T47D (cell line): ENCODE data around the gene BHLHE41.

Source experiments
- DNase-seq, 2 experiments: peaks; one replicate each; pipeline versions ENCODE4 v3.0.0 to v3.0.0-alpha.2; 2011 to 2012; ENCODE audit warnings: low read depth in 1 of 2, low spot score in 1 of 2
- JUND ChIP-seq: IDR thresholded peaks from 2 replicates; pipeline ENCODE4 v1.6.1; 2012; ENCODE audit warnings: low read depth
- in situ Hi-C: cut with HindIII; loops from 2 replicates; pipeline ENCODE4 v1.10.0; 2016; ENCODE audit warnings: low sequenced_read_pairs, low pct_unique_long_range_greater_than_20kb

Gene BHLHE41

DNA sequence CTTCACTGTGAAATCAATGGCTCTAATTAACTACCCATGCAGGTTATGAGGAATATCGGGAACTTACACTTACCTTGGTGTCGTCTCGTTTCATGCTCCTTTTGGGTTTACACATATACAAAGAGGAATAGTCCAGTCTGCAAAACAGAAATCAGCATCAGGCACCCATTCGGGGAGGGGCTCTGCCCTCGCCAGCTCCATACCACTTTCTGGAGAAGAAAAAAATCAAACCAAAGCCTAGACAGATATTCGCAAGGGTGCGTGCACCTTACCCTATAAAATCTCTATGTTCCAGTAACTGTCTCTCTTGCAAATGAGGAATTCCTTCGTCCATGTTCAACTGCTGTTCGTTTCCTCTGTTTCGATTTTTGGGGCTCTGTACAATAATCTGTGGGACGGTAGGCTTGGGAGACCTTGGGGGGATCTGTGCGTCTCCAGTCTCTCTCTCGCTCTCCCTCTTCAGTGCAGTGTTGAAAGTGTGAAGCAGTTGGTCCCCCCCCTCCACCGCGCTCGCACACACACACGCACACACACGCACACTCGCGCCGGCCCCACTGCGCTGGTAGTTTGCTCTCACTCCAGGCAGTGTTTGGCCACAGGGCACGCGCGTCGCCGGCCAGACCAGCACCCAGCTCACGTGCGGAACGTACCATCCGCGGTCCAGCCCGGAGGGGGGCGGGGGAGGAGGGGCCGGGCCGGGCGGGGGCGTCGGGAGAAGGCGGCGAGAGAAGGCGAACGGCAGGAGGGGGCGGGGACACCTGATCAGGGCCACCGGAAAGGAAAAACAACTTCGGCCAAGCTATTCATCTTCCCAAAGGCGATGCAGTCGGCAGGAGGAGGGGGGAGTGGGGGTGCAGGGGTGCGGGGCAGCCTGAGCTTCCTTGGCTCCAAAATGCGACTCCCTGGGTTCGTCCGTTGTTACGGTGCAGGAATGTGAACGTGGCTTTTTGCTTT is at the start of gene BHLHE41:
Gene BHLHE41, minus strand, starts transcription at position 592 of the 954 bp plus-strand sequence. Its CDS starts 258 bp downstream, at position 334.
- in situ Hi-C loops, result no loop called here
- peak; percentile 21 to 41 for DNase-seq
- no peak for TF ChIP-seq JUND

DNA sequence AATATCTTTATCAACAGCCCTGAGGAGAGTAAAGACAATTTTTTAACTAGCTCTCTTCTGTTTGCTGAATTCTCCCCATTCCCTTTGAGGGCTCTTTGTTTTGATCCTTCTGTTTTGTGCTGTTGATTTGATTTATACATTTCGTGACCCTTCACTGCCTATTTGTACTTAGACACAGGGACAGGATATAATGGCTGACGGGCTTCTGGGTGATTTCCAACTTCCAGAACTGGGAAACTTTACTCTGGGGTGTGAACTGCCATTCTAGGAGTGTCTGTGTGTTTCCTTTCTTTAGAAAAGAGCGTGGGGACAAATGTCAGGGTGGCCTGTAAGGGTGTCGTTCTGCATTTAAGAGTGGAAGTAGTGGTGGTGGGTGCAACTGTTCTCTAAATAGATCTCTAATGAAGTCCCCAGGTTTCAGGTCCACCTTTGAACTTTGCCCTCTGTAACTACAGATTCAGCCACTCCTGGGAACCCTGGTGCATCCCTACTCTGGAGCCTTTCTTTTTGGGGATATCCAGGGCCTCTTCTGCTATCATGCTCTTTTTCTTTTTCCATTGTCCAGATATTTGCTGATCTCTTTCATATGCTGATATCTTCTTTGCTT is 48.2 kb upstream of the BHLHE41 start:
- DNase-seq, result no peak
- in situ Hi-C loops, result no loop called here
- no peak for TF ChIP-seq JUND

DNA sequence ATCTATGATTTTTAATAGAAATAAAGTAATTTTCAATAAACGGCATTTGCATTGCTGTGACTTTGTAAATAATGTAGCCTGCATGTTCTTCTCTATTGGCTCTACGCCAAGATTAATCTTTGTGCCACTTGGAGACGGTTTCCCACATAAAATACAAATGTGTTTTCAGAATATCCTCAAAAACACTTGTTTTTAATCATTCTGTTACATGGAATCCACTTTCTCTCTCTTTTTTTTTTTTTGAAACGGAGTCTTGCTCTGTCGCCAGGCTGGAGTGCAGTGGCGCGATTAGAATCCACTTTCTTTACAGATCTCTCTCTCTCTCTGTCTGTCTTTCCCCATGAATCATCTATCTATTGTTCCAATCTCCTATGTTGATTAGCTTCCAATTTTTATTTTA is 47.7 kb upstream of the BHLHE41 start:
- DNase-seq, result no peak
- no peak for TF ChIP-seq JUND
- in situ Hi-C loops, result no loop called here

DNA sequence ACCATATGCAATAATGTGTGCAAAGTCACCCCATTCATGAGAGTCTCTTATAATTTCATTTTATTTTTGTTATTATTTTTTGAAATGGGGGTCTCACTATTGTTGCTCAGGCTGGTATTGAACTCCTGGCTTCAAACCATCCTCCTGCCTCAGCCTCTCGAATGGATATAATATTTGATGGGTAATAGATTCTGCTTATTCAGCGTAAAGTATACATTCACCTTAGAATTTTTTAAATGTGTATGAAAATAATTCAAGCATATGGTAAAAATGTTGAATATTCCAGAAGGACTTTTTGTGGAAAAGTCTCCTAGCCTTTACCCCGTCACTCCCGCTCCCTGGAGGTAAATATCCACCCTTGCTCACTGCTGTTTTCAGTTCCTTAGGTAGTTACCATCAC is 47.2 kb upstream of the BHLHE41 start:
- in situ Hi-C loops, result no loop called here
- no peak for TF ChIP-seq JUND
- no peak for DNase-seq

DNA sequence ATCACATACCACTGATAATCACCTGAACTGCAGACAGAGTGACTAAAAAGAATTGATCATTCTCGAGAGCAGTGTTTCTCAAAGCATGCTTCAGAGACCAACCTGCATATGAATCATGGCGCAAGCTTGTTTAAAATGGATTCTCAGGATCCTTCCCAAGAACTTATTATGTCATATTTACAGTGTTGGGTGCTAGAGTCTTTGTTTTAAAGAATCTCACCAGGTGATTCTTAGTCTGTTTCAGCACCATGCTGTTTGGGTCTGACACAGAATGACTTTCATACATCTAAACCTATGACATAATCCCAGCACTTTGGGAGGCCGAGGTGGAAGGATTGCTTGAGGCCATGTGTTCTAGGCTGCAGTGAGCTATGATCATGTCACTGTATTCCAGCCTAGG is 39.3 kb upstream of the BHLHE41 start:
- in situ Hi-C loops, result no loop called here
- TF ChIP-seq JUND, result no peak
- no peak for DNase-seq

DNA sequence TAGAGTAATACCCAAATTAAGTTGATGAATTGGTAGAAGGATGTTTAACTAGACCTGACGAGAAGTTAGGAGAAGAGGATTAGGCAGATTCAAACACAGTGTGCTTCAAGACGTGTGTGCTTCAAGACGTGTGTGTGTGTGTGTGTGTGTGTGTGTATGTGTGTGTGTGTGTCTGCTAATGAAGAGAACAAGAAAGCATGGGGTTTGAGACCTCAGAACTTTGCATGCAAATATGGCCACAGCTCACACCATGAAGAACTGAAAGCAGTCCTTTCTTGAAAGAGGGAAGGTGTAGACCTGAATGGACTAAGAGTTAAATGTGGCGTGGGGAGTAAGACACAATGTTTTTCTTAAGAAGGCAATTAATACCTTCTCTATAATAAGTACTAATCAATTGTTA is 38.1 kb upstream of the BHLHE41 start:
- TF ChIP-seq JUND, result no peak
- in situ Hi-C loops, result no loop called here
- no peak for DNase-seq

DNA sequence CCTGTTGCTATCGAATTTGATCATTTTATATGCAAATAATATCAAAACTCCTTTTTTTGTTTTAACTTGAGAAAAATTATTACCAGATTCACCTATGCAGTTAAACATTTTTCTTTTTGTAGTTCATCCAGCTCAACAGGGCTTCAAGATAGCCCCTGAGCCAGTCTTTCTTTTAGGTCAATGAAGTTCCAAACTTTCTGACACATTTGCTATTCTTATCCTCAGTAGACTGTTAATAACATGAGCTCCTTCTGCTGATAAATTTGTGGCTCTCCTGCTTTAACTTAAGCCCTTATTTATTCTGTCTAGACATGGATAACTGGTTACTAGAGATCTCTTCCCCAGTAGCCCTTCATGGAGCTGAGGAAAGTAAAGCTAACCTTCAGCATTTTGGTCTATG is 37.3 kb upstream of the BHLHE41 start:
- no peak for DNase-seq
- TF ChIP-seq JUND, result no peak
- in situ Hi-C loops, result no loop called here

DNA sequence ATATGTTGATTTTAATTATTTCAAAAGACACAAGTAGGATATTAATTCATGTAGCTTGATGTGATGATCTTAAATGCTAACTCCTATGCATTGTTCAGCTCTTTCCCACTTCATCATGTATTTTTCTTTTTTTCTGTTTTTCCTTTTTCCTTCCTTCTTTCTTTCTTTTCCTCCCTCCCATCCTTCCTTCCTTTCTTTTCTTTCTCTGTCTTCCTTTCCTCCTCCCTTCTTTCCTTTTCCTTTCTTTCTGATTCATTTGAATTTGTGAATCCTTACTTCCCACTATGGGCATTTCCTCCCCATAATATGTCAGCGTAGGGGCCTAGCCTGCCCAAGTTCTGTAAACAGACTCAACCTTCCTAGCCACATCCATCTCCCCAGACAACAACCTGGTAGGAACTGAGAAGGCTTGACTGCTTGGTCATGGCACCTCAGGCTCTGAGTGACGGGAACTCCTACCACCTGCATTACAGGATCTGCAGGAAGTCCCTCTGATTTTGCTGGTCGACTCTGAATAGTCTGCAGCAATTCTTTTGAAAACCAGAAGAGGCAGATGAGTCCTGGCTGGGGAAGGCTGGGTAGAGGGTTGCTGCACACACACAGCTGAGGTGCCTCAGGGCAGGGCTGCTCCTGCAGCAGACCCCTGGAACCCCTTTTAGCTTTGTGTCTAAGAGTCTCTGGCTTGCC is 33.4 kb upstream of the BHLHE41 start:
- in situ Hi-C loops, result no loop called here
- TF ChIP-seq JUND, result no peak
- peak in 1 of 2 experiments; percentile 66 for DNase-seq

DNA sequence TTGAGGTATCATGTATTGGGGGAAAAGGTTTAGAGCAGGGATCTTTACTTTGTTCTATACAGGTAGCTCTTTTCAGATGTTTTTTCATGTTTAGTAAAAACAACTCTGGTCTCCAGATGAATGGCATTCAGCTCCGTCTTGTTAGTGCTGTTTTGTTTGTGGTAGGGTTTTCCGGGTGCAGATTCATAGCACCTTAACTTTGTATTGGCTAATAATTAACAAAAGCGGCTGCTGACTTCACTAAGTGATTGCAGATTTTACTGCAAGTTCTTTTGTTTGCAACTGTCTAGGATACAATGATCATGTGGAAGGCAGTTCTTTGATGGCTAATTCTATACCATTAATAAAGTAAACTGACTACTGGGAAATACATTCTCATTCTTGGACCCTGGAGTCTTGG is 32.2 kb upstream of the BHLHE41 start:
- DNase-seq, result no peak
- in situ Hi-C loops, result no loop called here
- TF ChIP-seq JUND, result no peak

DNA sequence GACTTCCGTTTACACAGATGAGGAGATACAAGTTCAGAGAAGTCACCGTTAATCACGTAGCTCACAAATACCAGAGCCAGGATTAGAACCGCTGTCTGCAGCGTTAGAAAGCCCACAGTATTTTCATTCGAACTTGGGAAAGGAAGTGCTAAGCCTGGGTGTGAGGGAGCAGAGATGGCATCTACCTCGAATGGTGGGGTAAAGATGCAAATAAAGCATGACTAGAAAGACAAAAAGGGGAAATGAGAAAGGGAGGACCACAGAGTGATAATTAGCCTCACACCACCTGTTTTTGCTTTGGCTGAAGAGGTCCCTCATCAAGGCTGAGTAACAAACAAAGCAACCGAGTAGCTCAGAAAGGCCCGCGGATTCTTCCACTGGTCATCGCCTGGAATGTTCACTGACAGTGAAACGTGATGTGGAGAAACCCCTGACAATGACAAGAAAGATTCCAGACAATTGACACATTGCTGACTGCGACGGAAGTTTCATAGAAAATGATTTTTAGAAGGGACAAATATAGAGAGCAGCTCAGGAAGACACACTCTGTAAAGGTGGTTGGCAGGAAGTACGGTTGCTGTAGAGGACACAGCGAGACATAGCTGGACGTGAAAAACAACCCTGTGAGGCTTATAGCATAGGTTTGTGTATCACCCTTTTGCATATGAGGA is 31.5 kb upstream of the BHLHE41 start:
- DNase-seq, result no peak
- in situ Hi-C loops, result no loop called here
- TF ChIP-seq JUND, result no peak

DNA sequence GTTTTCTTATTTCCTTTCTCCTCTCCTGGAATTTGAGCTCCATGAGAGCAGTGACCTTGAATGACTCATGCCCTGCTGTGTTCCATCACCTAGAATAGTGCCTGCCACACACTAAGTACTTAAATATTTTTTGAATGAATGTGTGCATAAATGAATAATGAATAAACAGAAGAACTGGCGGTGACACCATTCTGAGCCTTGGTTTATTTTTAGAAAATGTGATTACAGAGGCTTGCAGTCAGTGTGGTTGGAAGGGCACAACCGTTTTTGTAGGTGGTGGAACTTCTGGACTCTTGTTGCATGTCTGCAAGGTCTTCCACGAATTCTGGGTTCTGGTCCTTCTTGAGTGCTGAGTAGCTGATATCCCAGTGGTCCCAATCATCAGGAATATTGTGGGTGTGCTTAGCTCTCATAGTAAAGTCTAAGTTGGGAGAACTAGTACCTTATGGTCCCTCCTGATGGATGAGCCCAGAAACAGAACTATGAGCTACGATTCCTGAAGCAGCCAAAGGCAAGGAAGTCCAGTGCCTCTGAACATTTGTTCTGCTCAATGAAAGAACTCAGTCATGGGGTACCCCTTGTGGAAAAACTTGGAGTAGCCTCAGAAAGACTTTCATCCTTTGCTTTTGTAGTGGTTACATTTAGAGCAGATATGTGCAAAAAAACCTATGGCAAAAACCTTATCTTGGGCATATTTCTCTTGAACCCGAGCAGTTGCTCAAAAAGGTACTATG is 28.8 kb upstream of the BHLHE41 start:
- in situ Hi-C loops, result no loop called here
- DNase-seq, result no peak

More for the DNA sequence above, 28.8 kb upstream of the BHLHE41 start:
- no peak for TF ChIP-seq JUND
